HEK293 (cell line): ENCODE results near the gene TNFRSF17.
A peak's percentile ranks its signal among the peaks of the same experiment; 100 is the strongest.

ENCODE experiments used
- CTCF ChIA-PET: fragments of 350-600 bp; formaldehyde crosslinking; extraction: SDS; loops from one replicate; lab custom pipeline; 2021; ENCODE audit warnings: antibody characterized with exemption; lab: Yijun Ruan, JAX
- POLR2A ChIA-PET: fragments of 300-600 bp; formaldehyde crosslinking; extraction: SDS; loops from one replicate; lab custom pipeline; 2020; ENCODE audit warnings: antibody characterized with exemption, inconsistent platforms; lab: Yijun Ruan, JAX
- H3K27ac ChIP-seq: fragments of 200-500 bp; sonication (Bioruptor generic); 2 replicates; pipeline ENCODE4 v1.5.1; 2014; ENCODE audit warnings: low read depth, low read length, control low read depth, inconsistent platforms; ENCODE audit errors: extremely low read depth
- H3K36me3 ChIP-seq, 2 experiments: fragments of 200-500 bp in 1 of 2; sonication (Bioruptor generic) in 1 of 2; 1 replicate in 1 of 2; 2 replicates in 1 of 2; pipeline ENCODE4 v1.5.1; 2014 to 2017; ENCODE audit warnings: inconsistent platforms in 2 of 2, low read length in 2 of 2; ENCODE audit not compliant: control insufficient read depth in 2 of 2, insufficient read depth in 1 of 2
- H3K4me1 ChIP-seq: fragments of 200-500 bp; sonication (Bioruptor generic); 2 replicates; pipeline ENCODE4 v1.5.1; 2014; ENCODE audit warnings: mild to moderate bottlenecking, low read length, inconsistent platforms; ENCODE audit not compliant: control insufficient read depth, insufficient read depth
- H3K4me3 ChIP-seq: 2 replicates; pipeline ENCODE4 v1.5.1; 2011; ENCODE audit warnings: low read depth, mild to moderate bottlenecking, control low read depth, low read length, moderate library complexity
- H3K9me3 ChIP-seq: fragments of 200-500 bp; sonication (Bioruptor generic); 2 replicates; pipeline ENCODE4 v1.5.1; 2014; ENCODE audit warnings: low read depth, low read length, inconsistent platforms; ENCODE audit not compliant: control insufficient read depth, insufficient read depth
- GFI1B ChIP-seq: fragments of 450-650 bp; formaldehyde crosslinking; IDR thresholded peaks from 2 replicates; pipeline ENCODE4 v1.5.1; 2016; ENCODE audit warnings: missing biosample characterization, missing genetic modification characterization
- KLF8 ChIP-seq: fragments of 450-650 bp; formaldehyde crosslinking; IDR thresholded peaks from 2 replicates; pipeline ENCODE4 v1.5.1; 2016; ENCODE audit warnings: missing biosample characterization, missing genetic modification characterization
- PRDM2 ChIP-seq: fragments of 450-650 bp; formaldehyde crosslinking; IDR thresholded peaks from 2 replicates; pipeline ENCODE4 v1.5.1; 2016; ENCODE audit warnings: missing biosample characterization, missing genetic modification characterization, borderline replicate concordance
- PRDM4 ChIP-seq: fragments of 450-650 bp; formaldehyde crosslinking; IDR thresholded peaks from 2 replicates; pipeline ENCODE4 v1.5.1; 2017; ENCODE audit warnings: missing biosample characterization, missing genetic modification characterization
- PRDM6 ChIP-seq: fragments of 450-650 bp; formaldehyde crosslinking; IDR thresholded peaks from 2 replicates; pipeline ENCODE4 v1.5.1; 2017; ENCODE audit warnings: missing biosample characterization, missing genetic modification characterization
- REPIN1 ChIP-seq: fragments of 450-650 bp; formaldehyde crosslinking; IDR thresholded peaks from 2 replicates; pipeline ENCODE4 v1.5.1; 2017; ENCODE audit warnings: missing biosample characterization, missing genetic modification characterization, low read depth
- REST ChIP-seq: fragments of 450-650 bp; formaldehyde crosslinking; IDR thresholded peaks from 2 replicates; pipeline ENCODE4 v1.5.1; 2016; ENCODE audit warnings: missing biosample characterization, missing genetic modification characterization
- SCRT2 ChIP-seq: fragments of 450-650 bp; formaldehyde crosslinking; IDR thresholded peaks from 2 replicates; pipeline ENCODE4 v1.5.1; 2016; ENCODE audit warnings: missing biosample characterization, missing genetic modification characterization
- ZBTB21 ChIP-seq: fragments of 450-650 bp; formaldehyde crosslinking; IDR thresholded peaks from 2 replicates; pipeline ENCODE4 v1.5.1; 2017; ENCODE audit warnings: missing biosample characterization, missing genetic modification characterization
- ZNF114 ChIP-seq: fragments of 450-650 bp; formaldehyde crosslinking; IDR thresholded peaks from 2 replicates; pipeline ENCODE4 v1.5.0; 2017; ENCODE audit warnings: missing biosample characterization, missing genetic modification characterization
- ZNF404 ChIP-seq: fragments of 450-650 bp; formaldehyde crosslinking; IDR thresholded peaks from 2 replicates; pipeline ENCODE4 v1.5.1; 2017; ENCODE audit warnings: missing biosample characterization, missing genetic modification characterization
- ZNF416 ChIP-seq: fragments of 450-650 bp; formaldehyde crosslinking; IDR thresholded peaks from 2 replicates; pipeline ENCODE4 v1.5.1; 2016; ENCODE audit warnings: missing biosample characterization, missing genetic modification characterization
- ZNF48 ChIP-seq: fragments of 450-650 bp; formaldehyde crosslinking; IDR thresholded peaks from 2 replicates; pipeline ENCODE4 v1.5.1; 2016; ENCODE audit warnings: missing biosample characterization, missing genetic modification characterization
- ZNF549 ChIP-seq: fragments of 450-650 bp; IDR thresholded peaks from 2 replicates; pipeline ENCODE4 v1.5.1; 2018; ENCODE audit warnings: missing biosample characterization, missing genetic modification characterization, mild to moderate bottlenecking, inconsistent platforms, moderate library complexity
- ZSCAN16 ChIP-seq: fragments of 450-650 bp; formaldehyde crosslinking; IDR thresholded peaks from 2 replicates; pipeline ENCODE4 v1.5.1; 2016; ENCODE audit warnings: missing biosample characterization, missing genetic modification characterization
- ZSCAN5A ChIP-seq: fragments of 450-650 bp; formaldehyde crosslinking; IDR thresholded peaks from 2 replicates; pipeline ENCODE4 v1.5.1; 2016; ENCODE audit warnings: missing biosample characterization, missing genetic modification characterization
- TF ChIP-seq, protein P1 (sequence below): fragments of 450-650 bp; formaldehyde crosslinking; IDR thresholded peaks from 2 replicates; pipeline ENCODE4 v1.5.1; 2016; ENCODE audit warnings: missing biosample characterization, missing genetic modification characterization
- TF ChIP-seq, protein P2 (sequence below): fragments of 450-650 bp; formaldehyde crosslinking; IDR thresholded peaks from 2 replicates; pipeline ENCODE4 v1.5.1; 2016; ENCODE audit warnings: missing biosample characterization, missing genetic modification characterization

Gene TNFRSF17

GRCh38 chr16:11972128-11972527 lies 7.1 kb downstream of the TNFRSF17 start (continued):
- TF ChIP-seq REST (no peak), REPIN1 (tag by site-specific recombination) (no peak), SCRT2 (tag by site-specific recombination) (no peak), ZBTB21 (tag by site-specific recombination) (no peak), ZSCAN16 (tag by site-specific recombination) (no peak), ZNF48 (no peak), PRDM2 (no peak)
- TF ChIP-seq, protein P1, sequence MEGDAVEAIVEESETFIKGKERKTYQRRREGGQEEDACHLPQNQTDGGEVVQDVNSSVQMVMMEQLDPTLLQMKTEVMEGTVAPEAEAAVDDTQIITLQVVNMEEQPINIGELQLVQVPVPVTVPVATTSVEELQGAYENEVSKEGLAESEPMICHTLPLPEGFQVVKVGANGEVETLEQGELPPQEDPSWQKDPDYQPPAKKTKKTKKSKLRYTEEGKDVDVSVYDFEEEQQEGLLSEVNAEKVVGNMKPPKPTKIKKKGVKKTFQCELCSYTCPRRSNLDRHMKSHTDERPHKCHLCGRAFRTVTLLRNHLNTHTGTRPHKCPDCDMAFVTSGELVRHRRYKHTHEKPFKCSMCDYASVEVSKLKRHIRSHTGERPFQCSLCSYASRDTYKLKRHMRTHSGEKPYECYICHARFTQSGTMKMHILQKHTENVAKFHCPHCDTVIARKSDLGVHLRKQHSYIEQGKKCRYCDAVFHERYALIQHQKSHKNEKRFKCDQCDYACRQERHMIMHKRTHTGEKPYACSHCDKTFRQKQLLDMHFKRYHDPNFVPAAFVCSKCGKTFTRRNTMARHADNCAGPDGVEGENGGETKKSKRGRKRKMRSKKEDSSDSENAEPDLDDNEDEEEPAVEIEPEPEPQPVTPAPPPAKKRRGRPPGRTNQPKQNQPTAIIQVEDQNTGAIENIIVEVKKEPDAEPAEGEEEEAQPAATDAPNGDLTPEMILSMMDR (tag by site-specific recombination) = peak; percentile 32; the same call in 1 of the 2 replicates

GRCh38 chr16:11973070-11973469 lies 8.1 kb downstream of the TNFRSF17 start:
- no peaks in the 10 kb centered on the region for H3K9me3 ChIP-seq
- H3K36me3 ChIP-seq = peaks cover 0 to 4% of the 10 kb centered on the region in 2 experiments; a peak in 2 of 3 replicates
- ChIA-PET POLR2A (interaction anchor here (0.6 to 0.7 kb wide), 2 partner anchors 14 to 62 kb away, joined by 3 to 4 read pairs; no protein-coding TSS in a partner anchor), CTCF (interaction anchor here (0.7 to 2.1 kb wide), 3 partner anchors 81 to 382 kb away, joined by 5 to 10 read pairs (median 7); no protein-coding TSS in a partner anchor)
- peaks cover 6% of the 10 kb centered on the region; the same call in 1 of the 2 replicates for H3K4me1 ChIP-seq
- no peak overlapping the region for H3K4me3 ChIP-seq
- H3K27ac ChIP-seq = no peak overlapping the region
- TF ChIP-seq ZNF416 (tag by site-specific recombination) (no peak), GFI1B (tag by site-specific recombination) (no peak), ZNF549 (tag by site-specific recombination) (no peak), KLF8 (tag by site-specific recombination) (no peak), ZSCAN5A (tag by site-specific recombination) (no peak), ZNF114 (no peak), PRDM4 (tag by site-specific recombination) (no peak), ZNF404 (no peak), PRDM6 (tag by site-specific recombination) (no peak)
- TF ChIP-seq, protein P2, sequence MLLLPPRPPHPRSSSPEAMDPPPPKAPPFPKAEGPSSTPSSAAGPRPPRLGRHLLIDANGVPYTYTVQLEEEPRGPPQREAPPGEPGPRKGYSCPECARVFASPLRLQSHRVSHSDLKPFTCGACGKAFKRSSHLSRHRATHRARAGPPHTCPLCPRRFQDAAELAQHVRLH (tag by site-specific recombination) = no peak
